HG02763 (cell line): ENCODE data around the gene PRSS27.
"Not testable (repeated sequence)": the region's sequence is repeated elsewhere in the genome, so short reads cannot be mapped to it uniquely, and the experiment has no call there.

ENCODE experiments used
- ATAC-seq: cut with Tn5 transposase; IDR thresholded peaks from one replicate; pipeline ENCODE4 v1.9.1; 2021; ENCODE audit warnings: mild to moderate bottlenecking, moderate library complexity; ENCODE audit not compliant: unreplicated experiment

The PRSS27 gene

GRCh38 chr16:2698965-2699750 is 20.9 kb downstream of the PRSS27 start:
- no peak for ATAC-seq

- no peak for ATAC-seq
These were observed 21.7 kb downstream of the PRSS27 start for GRCh38 chr16:2698103-2698870.

DNA sequence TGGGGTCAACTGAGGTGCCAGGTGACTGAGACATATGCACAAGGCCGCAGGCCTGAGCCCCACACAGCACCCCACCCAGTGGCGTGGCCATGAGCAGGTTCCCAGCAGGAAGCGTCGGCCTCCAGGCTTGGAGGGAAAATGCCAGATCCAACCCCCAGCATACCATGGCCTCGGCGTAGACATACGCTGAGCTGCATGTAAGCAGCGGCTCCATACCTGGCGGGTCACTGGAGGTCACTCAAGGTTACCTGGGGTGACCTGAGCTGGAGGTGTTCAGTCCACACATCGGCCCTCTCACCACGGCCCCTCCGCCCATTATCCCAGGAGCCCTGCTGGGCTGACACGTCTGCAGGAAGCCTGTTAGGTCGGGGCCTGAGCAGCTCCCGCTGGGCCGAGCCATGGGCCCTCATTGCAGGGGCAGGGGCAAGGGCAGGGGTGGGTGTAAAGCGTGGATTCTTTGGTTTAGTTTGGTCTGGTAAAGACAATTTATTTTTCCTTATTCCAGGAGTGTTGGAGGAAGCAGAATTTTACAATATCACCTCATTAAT is 22.5 kb downstream of the PRSS27 start:
- no peak for ATAC-seq

- not testable (repeated sequence) for ATAC-seq
These were observed 23.3 kb downstream of the PRSS27 start for GRCh38 chr16:2696601-2697250.

DNA sequence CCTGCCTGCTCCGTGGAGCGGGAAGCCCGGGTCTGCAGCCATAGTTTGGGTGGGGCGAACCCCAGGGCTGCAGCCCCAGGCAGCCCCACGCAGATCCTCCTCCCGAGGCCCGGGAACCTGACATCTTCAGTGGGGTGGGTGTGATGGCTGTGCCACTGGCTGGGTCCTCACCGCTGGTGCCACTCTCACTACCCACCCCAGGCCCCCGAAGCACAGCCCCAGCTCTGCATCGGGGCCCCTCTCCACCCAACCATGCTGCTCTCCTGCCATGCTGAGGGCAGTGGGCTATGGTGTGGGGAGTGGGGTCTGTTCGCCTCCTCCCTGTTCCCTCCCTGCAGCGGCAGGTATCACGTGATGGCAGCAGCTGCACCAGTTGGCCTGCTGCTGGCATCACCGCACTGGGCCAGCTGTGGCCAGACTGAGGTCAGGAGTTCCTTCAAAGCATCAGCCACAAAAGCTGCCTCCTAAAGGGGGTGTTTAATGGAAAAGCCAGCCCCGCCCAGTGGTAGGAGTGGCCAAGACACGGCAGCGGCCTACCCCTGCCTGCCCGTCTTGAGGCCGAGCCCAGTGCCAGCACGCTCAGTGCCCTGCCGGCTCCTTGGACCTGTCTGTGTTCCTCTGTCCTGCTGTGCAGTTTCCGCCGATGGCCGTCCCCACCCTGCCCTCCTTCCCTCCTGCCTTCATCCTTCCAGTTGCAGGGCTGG is 26.9 kb downstream of the PRSS27 start:
- no peak for ATAC-seq

DNA sequence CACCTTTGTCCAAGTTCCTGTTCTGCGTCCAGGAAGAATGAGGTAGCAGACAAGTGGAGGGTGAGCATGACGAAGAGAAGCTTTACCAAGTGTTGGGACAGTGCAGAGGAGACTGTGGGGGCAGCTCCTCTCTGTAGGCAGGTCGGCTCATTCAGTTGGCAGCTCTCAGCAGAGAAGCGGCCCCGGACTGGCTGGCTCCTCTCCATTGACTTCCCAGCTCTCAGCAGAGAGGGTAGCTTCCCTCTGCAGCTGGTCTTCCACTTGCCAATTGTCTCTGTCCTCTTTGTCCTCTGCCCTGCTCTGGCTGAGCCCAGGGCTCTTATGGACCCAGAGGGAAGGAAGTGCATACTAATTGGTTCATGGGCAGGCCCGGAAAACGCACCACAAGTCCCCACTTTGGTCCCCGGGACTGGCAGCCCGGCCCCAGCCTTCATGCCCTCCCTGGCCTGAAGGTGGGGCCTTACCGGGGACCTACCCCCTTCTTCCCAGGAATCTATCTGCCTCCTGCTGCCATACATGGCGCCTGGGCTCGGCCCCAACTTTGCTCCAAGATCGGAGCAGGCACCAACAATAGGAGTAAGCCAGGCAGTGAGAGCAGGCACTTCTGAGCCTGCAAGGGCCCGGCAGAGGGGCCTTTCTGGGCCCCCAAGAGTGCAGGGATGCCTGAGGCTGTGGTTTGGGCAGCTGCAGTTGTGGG is 27.6 kb downstream of the PRSS27 start:
- ATAC-seq, result no peak

DNA sequence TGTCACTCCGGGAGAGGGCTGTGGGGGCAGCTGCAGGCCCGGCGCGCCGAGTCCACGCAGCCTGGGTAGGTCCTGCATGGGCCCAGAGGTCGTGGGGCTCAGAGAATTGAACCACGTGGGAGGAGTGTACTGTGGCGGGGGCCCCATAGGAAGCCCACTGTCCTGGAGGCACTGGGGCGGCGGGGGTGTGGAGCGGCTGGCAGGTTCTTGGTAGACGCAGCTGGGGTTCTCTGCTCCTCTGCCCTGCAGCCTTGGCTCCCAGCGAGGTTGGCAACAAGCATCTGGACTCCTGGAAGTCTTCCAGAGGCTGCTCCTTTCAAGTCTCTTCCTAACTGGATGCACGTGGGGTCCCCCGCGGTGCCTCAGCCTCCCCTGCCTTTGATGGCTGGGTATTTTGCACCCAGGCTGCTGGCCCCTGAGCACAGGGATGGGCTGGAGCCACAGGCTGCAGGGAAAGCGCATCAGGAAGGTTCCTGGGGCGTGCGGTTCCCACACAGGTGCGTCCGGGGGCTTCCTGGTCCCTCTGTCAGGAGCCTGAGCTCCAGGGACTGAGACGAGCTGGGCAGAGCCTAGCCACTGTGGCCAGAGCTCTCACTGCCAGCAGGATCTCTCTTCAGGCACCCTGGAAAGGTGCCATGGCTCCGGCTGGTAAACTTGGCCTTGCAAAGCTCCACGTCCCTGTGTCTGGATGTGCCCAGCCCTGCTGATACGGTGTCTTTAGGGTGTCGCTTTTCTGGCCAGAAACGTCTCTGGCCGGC is 28.4 kb downstream of the PRSS27 start:
- no peak for ATAC-seq

DNA sequence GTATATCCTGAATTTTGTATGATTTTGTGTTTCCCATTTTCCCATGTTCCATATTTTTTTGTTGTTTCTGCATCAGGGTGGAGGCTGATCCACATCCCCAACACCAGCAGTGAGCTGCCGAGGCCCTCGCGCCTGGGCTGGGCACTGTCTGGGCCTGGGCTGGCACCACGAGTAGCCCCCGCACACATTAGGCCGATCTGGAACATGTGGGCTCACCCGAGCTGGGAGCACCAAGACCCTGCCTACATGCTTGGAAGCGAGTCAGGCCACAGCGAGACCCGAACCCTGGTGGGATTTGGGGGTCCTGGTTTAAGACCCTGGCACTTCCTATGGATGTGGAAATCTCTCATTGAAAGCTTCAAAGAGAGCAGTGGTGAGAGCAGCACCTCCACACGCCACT is 29.2 kb downstream of the PRSS27 start:
- no peak for ATAC-seq

DNA sequence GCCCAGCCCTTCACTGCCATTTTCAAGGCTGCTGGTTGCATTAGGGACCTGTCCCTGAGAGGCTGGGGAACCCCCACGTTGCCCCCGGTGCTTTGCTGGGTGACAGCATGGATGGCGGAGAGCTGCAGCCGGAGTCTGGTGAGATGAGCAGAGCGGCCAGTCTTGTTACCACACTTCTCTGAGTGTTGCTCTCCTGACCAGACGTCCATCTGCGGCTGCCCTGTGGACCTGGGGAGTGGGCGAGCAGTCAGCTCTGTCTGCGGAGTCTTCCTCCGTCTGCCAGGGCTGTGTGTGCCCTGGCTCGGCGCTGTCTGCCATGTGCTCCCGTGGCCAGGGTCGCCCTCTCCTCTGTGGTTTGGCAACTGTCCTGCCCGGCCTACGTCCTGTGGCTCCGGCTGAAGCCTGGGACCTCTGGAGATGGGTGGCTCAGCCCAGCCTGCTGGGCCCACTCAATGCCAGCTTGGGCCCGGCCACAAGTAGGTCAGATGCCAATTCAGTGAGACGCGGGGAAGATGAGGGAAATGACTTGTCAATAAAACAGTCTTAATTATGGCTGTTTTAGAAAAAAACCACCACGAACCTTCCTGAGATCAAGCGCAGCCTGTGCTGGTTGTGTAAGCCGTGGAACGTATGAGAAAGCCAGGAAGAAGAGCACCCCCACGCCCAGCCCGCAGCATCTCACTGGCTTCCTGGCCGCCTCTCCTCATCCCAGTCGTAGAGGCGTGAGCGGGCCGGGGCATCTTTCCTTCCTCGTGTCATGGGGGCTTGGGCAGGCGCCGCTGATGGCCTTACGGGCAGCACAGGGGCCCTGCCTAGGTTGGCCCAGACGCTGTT is 29.8 kb downstream of the PRSS27 start:
- ATAC-seq, result no peak

GRCh38 chr16:2689422-2689821 is 30.6 kb downstream of the PRSS27 start:
- not testable (repeated sequence) for ATAC-seq

DNA sequence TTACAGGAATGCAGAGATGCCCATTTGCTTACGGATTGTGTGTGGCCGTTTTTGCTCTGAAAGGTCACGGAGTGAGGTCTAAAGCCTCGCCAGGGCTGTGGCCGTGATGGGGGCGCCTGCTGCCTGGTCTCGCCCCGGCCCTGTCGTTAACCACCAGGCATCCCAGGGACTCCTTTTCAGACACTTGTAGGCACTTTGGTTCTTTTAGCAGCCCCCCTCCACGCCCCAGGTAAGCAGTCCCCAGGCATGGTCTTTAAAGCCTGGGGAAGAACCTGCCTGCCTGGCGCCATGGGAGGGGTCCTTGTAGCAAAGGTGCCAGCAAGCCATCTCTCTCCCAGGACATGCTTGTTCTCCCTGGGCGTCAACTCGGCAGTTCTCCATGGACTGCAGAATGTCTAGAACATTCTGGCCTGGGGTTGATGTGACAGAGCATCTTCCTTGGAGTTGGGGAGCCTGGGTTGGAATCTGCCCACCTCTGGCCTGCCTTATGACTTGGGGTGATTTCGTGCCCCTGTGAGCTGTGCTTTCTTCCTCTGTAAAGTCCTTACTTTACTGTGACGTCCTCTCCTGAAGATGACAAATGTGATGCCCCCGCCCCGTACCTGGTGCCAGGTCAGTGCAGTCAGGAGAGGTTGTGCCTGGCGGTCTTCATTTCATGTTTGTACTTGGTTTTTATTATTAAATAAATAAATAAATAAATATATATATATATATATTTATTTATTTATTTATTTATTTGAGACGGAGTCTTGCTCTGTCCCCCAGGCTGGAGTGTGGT is 32.3 kb downstream of the PRSS27 start:
- no peak for ATAC-seq

DNA sequence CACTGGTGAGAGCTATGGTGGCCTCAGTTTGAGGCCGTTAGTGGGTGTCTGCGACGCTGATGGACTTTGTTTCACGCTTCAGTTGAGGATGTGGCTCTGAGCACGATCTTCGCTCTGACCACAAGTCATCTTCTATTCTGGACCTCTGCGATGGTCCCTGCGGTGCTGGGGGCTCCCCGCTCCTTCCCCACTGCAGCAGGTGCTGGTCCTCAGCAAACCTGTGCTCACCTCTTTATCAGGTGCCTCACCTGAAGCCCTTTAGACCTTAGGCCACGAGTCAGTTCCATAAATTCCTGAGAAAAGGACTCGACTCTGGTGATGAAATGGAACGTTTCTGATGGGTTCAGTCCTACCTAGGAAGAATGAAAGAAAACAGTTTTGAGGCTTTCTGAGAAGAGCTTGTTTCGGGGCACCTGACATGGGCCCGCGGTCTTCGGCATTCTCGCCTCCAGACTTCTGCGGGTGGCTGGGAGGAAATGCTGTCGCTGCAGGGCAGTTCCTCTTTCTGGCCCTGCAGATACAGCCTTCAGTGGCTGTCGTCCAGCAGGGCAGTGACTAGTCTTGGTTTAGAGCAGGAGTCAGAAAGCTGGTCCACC is 33.0 kb downstream of the PRSS27 start:
- ATAC-seq, result peak; percentile 48

DNA sequence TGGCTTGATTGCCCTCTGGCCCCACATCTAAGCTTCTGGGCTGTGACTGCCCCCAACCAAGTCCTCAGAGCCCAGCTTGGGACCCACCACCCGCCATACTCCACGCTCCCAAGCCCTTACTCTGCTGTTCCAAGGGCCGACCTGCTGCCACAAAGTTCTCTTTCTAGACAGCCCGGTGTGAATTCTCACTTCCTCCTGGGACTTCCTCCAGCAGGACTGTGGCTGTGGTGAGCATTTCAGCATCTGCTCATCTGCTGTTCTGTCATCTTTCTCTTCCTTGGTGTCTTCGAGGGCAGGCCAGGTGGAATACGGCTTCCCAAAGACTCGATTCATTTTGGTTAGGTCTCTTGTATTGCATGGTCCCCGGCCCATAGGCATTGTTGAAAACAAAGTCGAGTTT is 33.9 kb downstream of the PRSS27 start:
- ATAC-seq, result peak; percentile 31

DNA sequence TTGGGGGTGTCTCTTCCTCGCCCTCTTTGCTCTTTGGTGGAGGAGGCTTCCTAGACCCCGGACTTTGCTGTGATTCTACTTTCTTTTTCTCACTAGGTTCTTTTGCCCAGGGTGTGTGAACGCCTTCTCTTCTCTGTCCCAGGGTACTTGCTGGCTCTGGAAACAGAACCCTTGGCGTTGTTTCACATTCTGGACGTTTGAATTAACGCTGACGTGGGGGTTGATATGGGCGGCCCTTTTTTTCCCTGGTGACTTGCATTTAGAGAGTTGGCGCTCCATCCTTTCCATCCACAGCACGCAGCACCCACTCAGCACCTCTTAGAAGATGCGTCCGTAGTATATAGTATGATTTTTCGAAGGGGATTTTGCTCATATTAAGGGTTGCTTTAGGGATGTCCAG is 37.0 kb downstream of the PRSS27 start:
- not testable (repeated sequence) for ATAC-seq

- peak; percentile 65 for ATAC-seq
These were observed 37.6 kb downstream of the PRSS27 start, which contains the start of gene KCTD5 for GRCh38 chr16:2682209-2683021. Gene KCTD5, plus strand, starts transcription at chr16:2682523. Its CDS starts 26 bp downstream, at chr16:2682549.

- not testable (repeated sequence) for ATAC-seq
These were observed 39.7 kb downstream of the PRSS27 start for GRCh38 chr16:2680360-2680759.
